GM12875 (cell line): ENCODE measurements around the gene SNAP25.

Experiments used
- H3K4me3 ChIP-seq: one replicate; pipeline ENCODE4 v1.5.1; 2011; ENCODE audit warnings: low read depth, low read length, control low read depth
- CTCF ChIP-seq: IDR thresholded peaks from 2 replicates; pipeline ENCODE4 v1.5.1; 2011; ENCODE audit warnings: low read depth, mild to moderate bottlenecking, control low read depth, inconsistent platforms, low read length, moderate library complexity, borderline replicate concordance; ENCODE audit not compliant: insufficient read depth

Gene SNAP25

GRCh38 chr20:10261702-10262101, 43.1 kb downstream of the SNAP25 start:
- no peak for TF ChIP-seq CTCF
- H3K4me3 ChIP-seq: no peak overlapping the region

GRCh38 chr20:10263385-10264165, 44.9 kb downstream of the SNAP25 start:
- no peak for TF ChIP-seq CTCF
- H3K4me3 ChIP-seq: no peak overlapping the region

- no peak overlapping the region for H3K4me3 ChIP-seq
- TF ChIP-seq CTCF: no peak
Observed at GRCh38 chr20:10264166-10264558, 45.5 kb downstream of the SNAP25 start.

- H3K4me3 ChIP-seq: no peak overlapping the region
- no peak for TF ChIP-seq CTCF
Observed at GRCh38 chr20:10268636-10269035, 50.0 kb downstream of the SNAP25 start.

- no peak for TF ChIP-seq CTCF
- H3K4me3 ChIP-seq: no peak overlapping the region
Observed at GRCh38 chr20:10270630-10271029, 52.0 kb downstream of the SNAP25 start.

GRCh38 chr20:10271494-10272219, 53.0 kb downstream of the SNAP25 start:
- TF ChIP-seq CTCF: no peak

GRCh38 chr20:10276878-10277580, 58.4 kb downstream of the SNAP25 start:
- no peak for TF ChIP-seq CTCF

More at GRCh38 chr20:10271494-10272219, 53.0 kb downstream of the SNAP25 start:
- no peak overlapping the region for H3K4me3 ChIP-seq

More at GRCh38 chr20:10276878-10277580, 58.4 kb downstream of the SNAP25 start:
- no peak overlapping the region for H3K4me3 ChIP-seq
